Jurkat, Clone E6-1 (cell line): ENCODE data around the gene TCF7L1.
"Not testable (repeated sequence)": the region's sequence is repeated elsewhere in the genome, so short reads cannot be mapped to it uniquely, and the experiment has no call there.

Experiments
- DNase-seq: peaks from one replicate; pipeline ENCODE4 v3.0.0-alpha.2; 2011; ENCODE audit warnings: low read depth, low spot score
- H3K4me3 ChIP-seq: 2 replicates; pipeline ENCODE4 v1.5.1; 2011; ENCODE audit warnings: mild to moderate bottlenecking, low read length, control low read depth, moderate library complexity

The TCF7L1 gene

DNA sequence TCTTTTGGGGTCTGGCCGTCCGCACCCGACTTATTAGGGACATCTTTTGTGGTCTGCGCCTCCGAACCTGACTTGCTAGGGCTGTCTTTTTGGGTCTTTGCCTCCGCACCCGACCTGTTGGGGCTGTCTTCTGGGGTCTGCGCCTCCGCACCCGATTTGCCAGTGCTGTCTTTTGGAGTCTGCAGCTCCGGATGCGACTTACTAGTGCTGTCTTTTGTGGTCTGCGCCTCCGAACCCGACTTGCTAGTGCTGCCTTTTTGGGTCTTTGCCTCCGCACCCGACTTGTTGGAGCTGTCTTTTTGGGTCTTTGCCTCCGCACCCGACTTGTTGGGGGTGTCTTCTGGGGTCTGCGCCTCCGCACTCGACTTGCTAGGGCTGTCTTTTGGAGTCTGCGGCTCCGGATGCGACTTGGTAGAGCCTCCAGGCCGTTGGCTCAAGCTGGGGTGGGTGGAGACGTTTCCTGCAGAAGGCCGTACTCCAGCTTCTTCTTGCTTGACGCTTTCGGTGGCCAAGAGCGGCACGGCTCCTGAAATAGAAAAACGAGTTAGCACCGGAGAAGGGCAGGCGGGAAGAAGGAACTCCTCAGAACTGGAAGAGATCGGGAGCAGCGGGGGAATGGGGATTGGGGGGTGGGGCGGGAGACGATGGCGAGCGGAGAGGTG lies 194.1 kb downstream of the TCF7L1 start:
- H3K4me3 ChIP-seq: peak overlapping the region; percentile 99
- DNase-seq: peak; percentile 63

DNA sequence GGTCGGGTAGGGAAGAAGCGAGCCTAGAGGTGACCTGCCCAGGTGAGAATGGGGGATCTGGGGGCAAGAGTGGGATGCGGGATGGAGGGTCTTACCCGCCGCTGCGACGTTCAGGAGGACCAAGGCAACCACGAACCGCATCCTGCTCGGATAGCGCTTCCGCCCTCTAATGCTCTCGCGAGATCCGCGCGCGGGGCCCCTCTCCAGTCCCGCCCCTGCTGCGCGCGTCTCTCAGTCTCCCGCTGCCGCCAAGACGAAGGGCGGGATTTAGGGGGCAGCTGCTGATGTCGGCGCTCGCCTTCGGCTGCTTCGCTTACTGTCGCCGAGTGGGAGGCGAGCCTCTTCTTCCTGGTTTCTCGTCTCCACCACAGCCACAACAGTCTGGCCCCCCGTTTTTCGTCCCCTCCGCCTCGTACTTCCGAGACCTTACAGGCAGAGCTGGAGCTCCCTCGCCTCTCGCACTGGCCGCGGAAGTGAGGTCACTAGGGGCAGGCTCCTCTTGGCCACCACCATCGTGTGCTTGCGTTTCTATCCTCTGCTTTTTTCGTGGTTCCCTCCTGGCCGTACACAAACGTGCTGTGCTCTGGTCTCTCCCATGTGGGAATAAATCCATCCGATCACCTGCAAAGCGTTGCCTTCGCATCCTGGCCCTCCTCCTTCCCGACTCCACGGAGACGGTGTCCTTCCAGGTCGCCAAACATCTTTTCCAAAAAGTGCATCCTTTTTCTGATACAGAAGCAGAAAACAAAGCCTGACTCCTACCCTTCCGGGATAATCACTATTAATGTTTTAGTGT lies 194.8 kb downstream of the TCF7L1 start, which contains the start of gene TGOLN2:
Gene TGOLN2, minus strand, starts transcription at position 168 of the 796 bp plus-strand sequence. Its CDS starts 27 bp downstream, at position 141.
- DNase-seq: peak; percentile 92
- H3K4me3 ChIP-seq: peak within 1 kb of the TSS; percentile 99

DNA sequence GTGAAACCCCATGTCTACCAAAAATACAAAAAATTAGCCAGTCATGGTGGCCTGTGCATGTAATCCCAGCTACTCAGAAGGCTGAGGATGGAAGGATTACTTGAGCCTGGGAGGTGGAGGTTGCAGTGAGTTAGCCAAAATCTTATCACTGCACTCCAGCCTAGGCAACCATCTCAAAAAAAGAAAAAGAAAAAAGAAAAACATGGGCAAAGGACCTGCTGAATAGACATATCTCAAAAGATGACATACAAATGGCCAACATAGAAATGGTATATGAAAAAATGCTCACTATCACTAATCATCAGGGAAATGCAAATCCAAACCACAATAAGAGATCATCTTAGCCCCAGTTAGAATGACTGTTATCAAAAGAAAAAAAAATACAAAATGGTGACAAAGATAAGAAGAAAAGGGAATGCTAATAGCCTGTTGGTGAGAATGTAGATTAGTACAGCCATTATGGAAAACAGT lies 196.0 kb downstream of the TCF7L1 start:
- H3K4me3 ChIP-seq: no peak overlapping the region
- DNase-seq: no peak

DNA sequence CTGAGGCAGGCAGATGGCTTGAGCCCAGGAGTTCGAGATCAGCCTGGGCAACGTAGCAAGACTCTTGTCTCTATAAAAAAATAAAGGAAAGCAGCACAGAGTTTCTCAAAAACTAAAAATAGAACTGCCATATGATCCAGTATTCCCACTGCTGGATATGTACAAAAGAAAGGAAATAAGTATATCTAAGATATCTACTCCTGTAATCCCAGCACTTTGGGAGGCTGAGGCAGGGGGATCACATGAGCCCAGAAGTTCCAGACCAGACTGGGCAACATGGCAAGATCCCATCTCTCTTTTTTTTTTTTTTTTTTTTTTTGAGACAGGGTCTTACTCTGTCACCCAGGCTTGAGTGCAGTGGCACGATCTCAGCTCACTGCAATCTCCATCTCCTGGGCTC lies 196.5 kb downstream of the TCF7L1 start:
- not testable (repeated sequence) for DNase-seq, H3K4me3 ChIP-seq

DNA sequence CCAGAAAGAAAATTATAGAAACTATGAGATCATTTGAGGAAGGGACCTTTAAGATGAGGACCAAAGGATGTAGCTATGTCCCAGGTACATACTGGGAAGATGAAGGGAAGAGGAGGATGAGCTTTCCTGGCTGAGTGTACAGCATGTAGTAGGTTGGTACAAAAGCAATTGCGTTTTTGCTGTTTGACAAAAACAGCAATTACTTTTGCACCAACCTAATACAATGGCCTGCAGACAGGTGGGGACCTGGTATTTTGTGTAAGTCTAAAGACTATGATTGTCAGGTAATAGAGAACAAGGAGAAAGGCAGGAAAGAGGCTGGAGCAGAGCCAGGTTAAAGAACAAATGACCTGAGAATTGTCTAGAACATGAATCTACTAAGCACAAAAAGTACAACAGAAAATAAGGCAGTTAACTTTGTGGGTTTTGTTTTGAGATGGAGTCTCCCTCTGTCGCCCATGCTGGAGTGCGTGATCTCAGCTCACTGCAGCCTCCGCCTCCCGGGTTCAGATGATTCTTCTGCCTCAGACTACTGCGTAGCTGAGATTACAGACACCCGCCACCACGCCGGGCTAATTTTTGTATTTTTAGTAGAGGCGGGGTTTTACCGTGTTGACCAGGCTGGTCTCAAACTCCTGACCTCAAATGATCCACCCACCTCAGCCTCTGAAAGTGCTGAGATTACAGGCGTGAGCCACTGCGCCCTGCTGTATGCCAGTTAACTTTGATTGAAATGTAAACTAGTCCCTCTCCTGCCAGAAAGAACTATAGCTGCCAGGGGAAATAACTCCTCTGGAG lies 197.8 kb downstream of the TCF7L1 start:
- DNase-seq: no peak
- no peak overlapping the region for H3K4me3 ChIP-seq

DNA sequence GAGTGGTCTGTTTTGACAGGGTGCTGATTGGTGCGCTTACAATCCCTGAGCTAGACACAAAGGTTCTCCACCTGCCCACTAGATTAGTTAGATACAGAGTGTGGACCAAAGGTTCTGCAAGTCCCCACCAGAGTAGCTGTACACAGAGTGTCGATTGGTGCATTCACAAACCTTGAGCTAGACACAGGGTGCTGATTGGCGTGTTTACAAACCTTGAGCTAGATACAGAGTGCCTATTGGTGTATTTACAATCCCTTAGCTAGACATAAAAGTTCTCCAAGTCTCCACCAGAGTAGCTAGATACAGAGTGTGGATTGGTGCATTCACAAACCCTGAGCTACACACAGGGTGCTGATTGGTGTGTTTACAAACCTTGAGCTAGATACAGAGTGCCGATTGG lies 200.7 kb downstream of the TCF7L1 start:
- not testable (repeated sequence) for H3K4me3 ChIP-seq

DNA sequence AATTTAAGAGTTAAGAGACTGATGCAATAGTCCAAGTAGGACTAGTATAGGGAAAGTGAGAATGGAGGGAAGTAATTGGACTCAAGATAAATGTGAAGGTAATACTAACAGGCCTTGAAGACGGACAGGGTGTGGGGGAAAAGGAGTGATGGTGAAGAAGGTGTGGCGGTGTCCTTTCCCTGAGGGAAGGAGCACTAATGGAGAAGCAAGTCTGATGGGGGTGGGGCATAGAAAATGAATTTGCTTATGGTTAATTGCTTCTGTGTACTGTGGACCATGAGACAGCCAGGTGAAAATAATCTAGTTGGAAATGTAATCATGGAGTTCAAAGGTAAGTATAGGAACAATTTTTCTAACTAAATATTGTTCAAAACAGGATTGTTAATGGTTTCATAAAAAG lies 201.7 kb downstream of the TCF7L1 start:
- DNase-seq: no peak
- H3K4me3 ChIP-seq: no peak overlapping the region

More for the DNA sequence above, 200.7 kb downstream of the TCF7L1 start:
- not testable (repeated sequence) for DNase-seq

DNA sequence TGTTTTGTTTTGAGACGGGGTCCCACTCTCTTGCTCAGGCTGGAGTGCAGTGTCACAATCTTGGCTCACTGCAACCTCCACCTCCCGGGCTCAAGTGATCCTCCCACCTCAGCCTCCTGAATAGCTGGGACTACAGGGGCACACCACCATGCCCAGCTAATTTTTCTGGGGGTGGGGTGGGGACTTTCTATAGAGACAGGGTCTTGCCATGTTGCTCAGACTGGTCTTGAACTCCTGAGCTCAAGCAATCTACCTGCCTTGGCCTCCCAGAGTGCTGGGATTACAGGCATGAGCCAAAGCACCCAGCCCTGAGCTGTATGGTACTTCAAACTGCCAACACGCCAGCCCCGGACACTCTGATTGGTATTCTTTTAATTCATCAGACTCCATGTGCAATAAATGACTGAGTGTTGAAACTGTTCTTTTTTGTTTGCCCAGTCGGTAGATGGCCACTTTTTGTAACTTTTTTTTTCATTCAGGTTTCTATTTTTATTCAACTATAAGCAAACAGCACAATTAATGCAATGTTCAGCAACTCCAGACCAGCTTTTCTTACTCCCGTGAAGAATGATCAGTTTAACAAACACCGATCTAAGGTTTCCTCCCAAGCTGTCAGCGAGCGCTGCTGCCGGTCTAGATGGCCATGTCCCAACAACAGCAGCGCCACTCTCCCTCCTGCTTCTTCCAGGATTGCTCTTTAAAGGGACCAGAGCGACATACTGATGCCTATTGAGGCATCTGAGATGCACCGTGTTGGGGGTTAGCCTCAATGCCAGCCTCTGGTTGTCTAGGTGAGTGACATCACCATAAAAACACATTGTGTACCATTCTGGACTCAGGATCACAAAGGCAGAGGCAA lies 207.1 kb downstream of the TCF7L1 start:
- no peak overlapping the region for H3K4me3 ChIP-seq
- no peak for DNase-seq

DNA sequence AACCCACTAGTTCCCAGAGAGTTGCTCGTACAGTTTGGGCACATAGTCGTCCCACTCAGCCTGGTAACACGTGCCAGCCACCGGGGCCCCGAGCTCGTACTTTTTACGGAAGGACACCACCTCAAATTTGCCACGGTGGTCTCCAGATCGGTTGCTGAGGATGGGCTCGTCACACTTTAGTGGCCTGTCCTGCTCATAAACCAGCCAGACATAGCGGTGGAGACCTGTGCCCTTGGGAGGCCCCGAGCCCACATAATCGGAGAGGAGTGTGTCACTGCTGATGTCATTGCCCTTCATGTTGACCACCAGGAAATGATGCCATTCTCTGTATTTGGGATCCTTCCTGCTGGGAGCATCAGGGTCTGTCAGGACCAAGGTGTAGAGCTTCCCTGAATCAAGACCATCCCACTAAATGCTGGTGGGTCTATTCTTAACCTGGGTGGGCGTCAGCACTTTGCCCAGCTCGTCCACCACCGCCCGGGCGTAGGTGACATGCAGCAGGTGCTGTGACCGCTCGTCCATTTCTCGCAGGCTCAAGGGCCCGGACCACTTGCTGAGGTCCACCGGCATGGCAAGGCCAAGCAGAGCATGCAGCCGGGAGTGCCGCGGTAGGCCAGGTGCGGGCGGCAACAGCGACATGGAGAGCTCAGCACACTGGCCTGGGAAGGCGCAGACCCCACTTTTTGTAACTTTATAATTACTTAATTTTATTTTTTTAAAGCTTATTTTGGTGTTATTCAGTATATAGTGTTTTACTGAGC lies 208.3 kb downstream of the TCF7L1 start:
- no peak overlapping the region for H3K4me3 ChIP-seq
- DNase-seq: no peak

DNA sequence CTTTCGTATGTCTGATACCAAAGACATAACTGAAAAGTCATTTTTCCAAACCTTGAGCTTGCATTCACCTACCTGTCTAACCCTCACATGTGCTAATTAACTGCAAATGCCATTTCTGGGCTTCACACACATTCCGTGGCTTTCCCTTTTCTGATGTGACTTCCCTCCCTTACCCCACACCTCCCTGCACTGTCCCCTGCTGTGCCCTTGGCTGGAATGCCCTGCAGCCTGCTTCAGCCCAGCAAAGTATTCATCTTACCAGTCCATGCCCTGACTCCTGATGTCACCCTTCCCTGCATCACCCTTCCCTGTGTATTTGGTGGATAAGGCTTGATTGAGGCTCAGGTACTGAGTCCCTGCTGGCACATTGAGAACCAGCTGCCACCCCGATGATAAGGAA lies 209.0 kb downstream of the TCF7L1 start:
- H3K4me3 ChIP-seq: no peak overlapping the region
- no peak for DNase-seq

DNA sequence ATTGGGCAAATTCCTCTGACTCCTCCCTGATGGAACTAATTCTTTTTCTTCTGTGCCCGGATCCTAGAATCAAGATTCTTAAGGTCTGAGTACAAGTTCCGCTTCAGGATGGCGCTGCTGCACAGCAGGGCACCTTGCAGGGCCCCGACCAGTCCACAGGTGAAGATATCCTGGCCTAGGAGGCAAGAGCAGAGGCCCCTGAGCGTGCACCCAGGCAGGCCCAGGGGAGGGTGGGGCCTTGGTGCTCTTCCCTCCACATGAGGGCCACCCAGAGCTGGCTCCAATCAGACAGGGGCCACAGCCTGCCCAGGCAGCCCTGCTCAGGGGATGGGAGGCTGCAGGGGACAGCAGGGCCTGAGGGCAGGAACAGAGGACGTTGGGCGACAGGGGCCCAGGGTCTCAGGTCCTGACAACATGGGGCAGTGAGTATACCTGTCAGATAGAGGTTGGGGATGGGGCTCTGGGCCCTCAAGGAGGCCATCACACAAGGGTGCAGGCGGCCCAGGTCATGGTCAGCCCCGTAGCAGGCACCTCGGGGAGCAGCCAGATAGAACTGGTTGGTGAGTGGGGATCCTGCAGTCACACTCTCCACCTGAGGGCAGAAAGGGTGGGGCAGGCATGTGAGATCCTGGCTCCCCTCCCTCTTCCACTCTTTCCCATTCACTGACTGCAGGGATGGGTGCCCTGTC lies 210.2 kb downstream of the TCF7L1 start:
- H3K4me3 ChIP-seq, DNase-seq: not testable (repeated sequence)

DNA sequence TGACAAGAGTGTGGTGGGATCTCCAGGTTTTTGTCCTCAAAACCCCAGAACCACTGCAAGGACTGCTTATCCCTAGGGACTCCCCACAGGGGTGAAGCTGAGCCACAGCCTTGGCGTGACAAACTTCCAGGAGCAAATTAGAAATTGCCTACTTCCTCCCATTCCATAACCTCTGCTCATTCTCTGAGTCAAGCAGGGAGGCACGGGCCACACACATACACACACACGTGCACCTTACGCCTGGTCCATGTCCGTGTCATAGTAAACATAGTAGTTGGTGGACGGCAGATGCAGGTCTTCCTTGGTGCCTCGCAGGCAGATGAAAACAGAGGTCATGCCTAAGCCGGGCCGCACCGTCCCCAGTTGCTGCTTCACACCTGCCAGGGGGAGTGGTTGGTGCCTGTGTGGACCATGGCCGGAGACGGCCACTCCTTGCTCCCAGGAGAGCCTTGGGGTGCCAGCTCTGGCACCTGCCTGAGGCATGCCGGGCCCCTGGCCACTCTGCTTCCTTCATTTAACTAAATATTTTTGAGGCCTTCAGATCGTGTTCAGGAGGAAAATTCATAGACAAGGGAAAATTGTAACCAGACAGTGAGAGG lies 211.3 kb downstream of the TCF7L1 start:
- no peak for DNase-seq

DNA sequence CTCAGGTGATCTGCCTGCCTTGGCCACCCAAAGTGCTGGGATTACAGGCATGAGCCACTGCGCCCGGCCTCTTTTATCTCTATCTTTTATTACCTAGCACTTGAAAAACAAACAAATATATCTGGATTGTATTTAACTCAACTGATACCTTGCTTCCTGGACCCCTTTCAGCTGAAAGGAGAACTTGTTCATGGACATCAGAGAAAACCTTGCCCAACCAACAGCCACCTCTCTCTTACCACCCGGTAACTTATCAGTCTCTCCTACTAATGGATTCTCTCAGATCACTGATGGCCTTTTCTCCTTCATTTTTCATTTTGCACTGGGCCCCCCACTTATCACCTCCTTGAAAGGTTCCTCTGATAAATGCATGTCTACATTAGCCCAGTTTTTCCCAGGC lies 214.4 kb downstream of the TCF7L1 start:
- H3K4me3 ChIP-seq: no peak overlapping the region
- no peak for DNase-seq

More for the DNA sequence above, 211.3 kb downstream of the TCF7L1 start:
- H3K4me3 ChIP-seq: no peak overlapping the region

DNA sequence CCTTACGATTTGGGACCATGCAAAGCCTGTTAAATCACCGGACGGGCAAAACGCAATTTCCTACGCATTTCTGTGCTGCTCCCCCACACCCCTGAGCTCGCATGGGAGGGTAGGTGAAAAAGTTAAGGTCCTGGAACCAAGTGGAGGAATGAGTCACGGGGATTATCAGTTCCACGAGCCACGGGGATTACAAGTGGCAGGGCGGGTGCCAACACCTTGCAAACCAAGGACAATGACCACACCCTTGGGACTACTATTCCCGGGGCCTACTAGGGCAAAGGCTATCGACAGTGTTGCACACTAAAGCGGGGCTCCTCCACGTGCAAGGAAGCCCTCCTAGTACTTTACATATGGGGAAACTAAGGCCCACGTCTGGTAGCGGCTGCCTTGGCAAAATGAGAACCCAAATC lies 220.7 kb downstream of the TCF7L1 start:
- H3K4me3 ChIP-seq: peak overlapping the region; percentile 82
- no peak for DNase-seq

DNA sequence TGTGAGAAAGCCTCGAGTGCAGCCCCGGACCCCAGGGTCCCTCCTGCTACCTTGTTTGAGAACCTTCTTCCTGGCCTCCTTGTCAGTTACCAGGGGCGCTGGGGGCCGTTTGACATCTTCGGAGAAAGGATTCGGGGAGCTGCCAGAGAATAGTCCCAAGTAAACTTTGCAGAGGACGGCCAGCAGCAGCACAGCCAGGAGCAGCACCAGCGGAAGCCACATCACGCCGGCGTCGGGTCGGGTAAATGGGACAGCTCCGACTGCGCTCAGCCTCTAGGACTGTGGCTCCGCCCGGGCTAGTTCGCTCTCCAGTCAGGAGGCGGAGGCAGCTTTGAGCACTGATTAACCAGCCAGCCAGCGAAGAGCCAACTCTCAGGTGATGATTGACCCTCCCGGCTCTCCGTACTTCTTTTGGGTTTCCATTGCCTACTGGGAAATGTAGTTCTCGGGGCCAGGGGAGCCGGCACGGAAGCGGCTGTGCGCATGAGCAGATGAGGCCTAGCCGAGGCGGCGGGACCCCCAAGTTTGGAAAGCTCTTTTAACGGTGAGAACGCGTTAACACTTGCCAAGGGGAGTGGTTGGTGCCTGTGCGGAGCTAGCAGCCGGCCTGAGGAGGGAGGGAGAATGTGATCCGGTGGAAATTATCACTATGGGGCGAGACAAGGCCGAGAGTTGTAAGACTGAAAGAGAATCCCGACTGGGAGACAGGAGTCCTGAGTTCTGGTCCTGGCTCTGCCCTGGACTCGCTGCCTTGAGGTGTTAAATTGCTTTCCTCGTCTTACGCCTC lies 221.3 kb downstream of the TCF7L1 start, which contains the start of the genes ELMOD3 and RETSAT:
Gene ELMOD3, plus strand, starts transcription at position 484 of the 787 bp plus-strand sequence. CDS start 2,430 bp downstream, outside the sequence.
Gene RETSAT, minus strand, starts transcription at position 243 of the 787 bp plus-strand sequence. Its CDS starts 21 bp downstream, at position 222.
- peak; percentile 99 for DNase-seq
- H3K4me3 ChIP-seq: peak within 1 kb of the TSS; percentile 82

DNA sequence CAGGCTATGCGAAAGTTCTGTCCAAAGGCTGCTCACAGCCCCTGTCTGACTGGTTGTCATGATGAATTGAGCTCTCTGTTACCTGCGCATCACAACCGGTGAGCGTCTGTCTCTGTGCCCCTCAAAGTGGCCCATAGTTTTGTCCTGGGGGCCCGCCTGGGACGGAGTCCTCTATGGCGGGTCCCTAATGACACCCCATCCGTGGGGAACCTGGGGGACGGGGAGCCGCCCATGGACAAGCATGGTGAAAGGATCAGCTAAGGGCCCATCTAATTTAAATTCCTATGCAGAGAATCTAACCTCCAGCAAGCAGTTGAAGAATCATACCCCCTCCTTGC lies 221.8 kb downstream of the TCF7L1 start:
- no peak for DNase-seq
- H3K4me3 ChIP-seq: peak overlapping the region; percentile 82
